Endothelial cell of umbilical vein (primary cell): ENCODE data around the gene CFAP43.

Experiments
- CTCF ChIP-seq, 2 donors: IDR thresholded peaks; 1 replicate in 1 of 2; 2 replicates in 1 of 2; pipeline ENCODE4 v1.5.1; 2011; ENCODE audit warnings: low read length in 2 of 2, mild to moderate bottlenecking in 2 of 2, moderate library complexity in 2 of 2, control low read depth in 1 of 2, inconsistent platforms in 1 of 2, low read depth in 1 of 2; ENCODE audit not compliant: insufficient read depth in 1 of 2; ENCODE audit errors: extremely low read depth in 1 of 2
- EZH2 ChIP-seq: IDR thresholded peaks from 2 replicates; pipeline ENCODE4 v1.6.1; 2012; ENCODE audit warnings: borderline replicate concordance, low read depth, mild to moderate bottlenecking, moderate library complexity, low read length, inconsistent platforms; ENCODE audit not compliant: severe bottlenecking
- FOS ChIP-seq: IDR thresholded peaks from 2 replicates; pipeline ENCODE4 v1.6.1; 2011; ENCODE audit warnings: mild to moderate bottlenecking, low read length, moderate library complexity, borderline replicate concordance; ENCODE audit not compliant: insufficient read depth
- GATA2 ChIP-seq: IDR thresholded peaks from 2 replicates; pipeline ENCODE4 v1.7.0; 2011; ENCODE audit warnings: low read depth, mild to moderate bottlenecking, moderate library complexity, mixed read lengths, low read length; ENCODE audit not compliant: insufficient read length, insufficient read depth
- JUN ChIP-seq: IDR thresholded peaks from 2 replicates; pipeline ENCODE4 v1.6.1; 2011; ENCODE audit warnings: borderline replicate concordance, low read depth; ENCODE audit not compliant: insufficient read length, insufficient read depth
- MAX ChIP-seq: IDR thresholded peaks from 2 replicates; pipeline ENCODE4 v1.6.1; 2011; ENCODE audit not compliant: insufficient read depth, insufficient read length
- MYC ChIP-seq: IDR thresholded peaks from one replicate; pipeline ENCODE4 v1.6.1; 2011; ENCODE audit warnings: mild to moderate bottlenecking, low read depth, low read length
- POLR2A ChIP-seq: IDR thresholded peaks from 2 replicates; pipeline ENCODE4 v1.6.1; 2012; ENCODE audit warnings: low read depth, mild to moderate bottlenecking, control low read depth, low read length
- POLR2AphosphoS5 ChIP-seq: IDR thresholded peaks from 2 replicates; pipeline ENCODE4 v1.6.1; 2012; ENCODE audit warnings: low read depth, mild to moderate bottlenecking, control low read depth, low read length, moderate library complexity; ENCODE audit not compliant: insufficient read depth

- no peak for TF ChIP-seq CTCF (IDR thresholded peaks at IDR 0.05; ENCODE audit: extremely low read depth in 1 of 2, insufficient read depth in 1 of 2, low read depth in 1 of 2, low read length in 2 of 2)
- no peak for TF ChIP-seq EZH2
- no peak for TF ChIP-seq POLR2A
- TF ChIP-seq GATA2 = no peak
- no peak for TF ChIP-seq POLR2AphosphoS5
- no peak for TF ChIP-seq JUN
- no peak for TF ChIP-seq MYC
- no peak for TF ChIP-seq MAX
- TF ChIP-seq FOS = no peak
Observed at GRCh38 chr10:104281694-104282093, 49.5 kb upstream of the CFAP43 start.
